Type B pancreatic cell (in vitro differentiated cells): ENCODE measurements around the gene PI4KA. TPM values are rescaled to one million over a fixed set of nuclear protein-coding genes. Genes with fewer than 3 reads are reported as not detected.

Experiments used
- DNase-seq: peaks from one replicate; pipeline ENCODE4 v3.0.0; 2021; ENCODE audit warnings: mixed read lengths; ENCODE audit not compliant: unreplicated experiment; ENCODE audit errors: extremely low spot score
- H3K27ac Mint-ChIP-seq: 2 replicates; pipeline ENCODE4 v1.8.0; 2021; ENCODE audit warnings: mild to moderate bottlenecking, mixed read lengths
- H3K27me3 Mint-ChIP-seq: 2 replicates; pipeline ENCODE4 v1.8.0; 2021; ENCODE audit warnings: mixed read lengths
- H3K36me3 Mint-ChIP-seq: 2 replicates; pipeline ENCODE4 v1.8.0; 2021; ENCODE audit warnings: mixed read lengths
- H3K4me1 Mint-ChIP-seq: one replicate; pipeline ENCODE4 v1.8.0; 2021; ENCODE audit warnings: mixed read lengths; ENCODE audit not compliant: unreplicated experiment
- H3K4me3 Mint-ChIP-seq: 2 replicates; pipeline ENCODE4 v1.8.0; 2021; ENCODE audit warnings: mild to moderate bottlenecking, mixed read lengths
- H3K9me3 Mint-ChIP-seq: 2 replicates; pipeline ENCODE4 v1.8.0; 2021; ENCODE audit warnings: mixed read lengths
- CTCF ChIP-seq: fragments of 200-600 bp; sonication (generic); conservative IDR thresholded peaks from 2 replicates; pipeline ENCODE4 v1.5.0; 2021; ENCODE audit warnings: antibody characterized with exemption, mild to moderate bottlenecking
- long read RNA-seq: library from polyadenylated mRNA; unstranded; transcript quantifications from one replicate; pipeline ENCODE4 v2.0.0, GENCODE V29; 2020
- total RNA-seq: library from RNA; stranded (reverse); gene quantifications from 2 replicates; pipeline ENCODE4 v1.2.1, GENCODE V29; 2021; ENCODE audit warnings: low replicate concordance

The PI4KA gene
- 119 and 120 TPM in 2 replicates for total RNA-seq
- long read RNA-seq, partial matches to known transcripts = 30 of 39 reads
- long read RNA-seq, other reads (novel, unspliced or antisense) = 6 of 39 reads

GRCh38 chr22:20858615-20859416 is at the start of gene PI4KA, which contains the start of gene SNAP29:
Gene PI4KA, minus strand, starts transcription at chr22:20858811. Its CDS starts 86 bp downstream, at chr22:20858725.
Gene SNAP29, plus strand, starts transcription at chr22:20859007. Its CDS starts 104 bp downstream, at chr22:20859111.
- Mint-ChIP-seq H3K4me1 (peaks cover 37% of the 10 kb centered on the region), H3K27ac (peak within 1 kb of the TSS; percentile 77), H3K4me3 (peak within 1 kb of the TSS; percentile 92), H3K9me3 (no peaks in the 10 kb centered on the region), H3K27me3 (no peaks in the 10 kb centered on the region), H3K36me3 (peaks cover 5% of the 10 kb centered on the region)
- peak; percentile 43 for TF ChIP-seq CTCF
- peak; percentile 98 for DNase-seq

- DNase-seq = no peak
- no peak for TF ChIP-seq CTCF
- H3K27ac Mint-ChIP-seq = no peak overlapping the region
- H3K36me3 Mint-ChIP-seq = no peaks in the 10 kb centered on the region
- no peaks in the 10 kb centered on the region for H3K9me3 Mint-ChIP-seq
- H3K4me3 Mint-ChIP-seq = no peak overlapping the region
- H3K4me1 Mint-ChIP-seq = no peaks in the 10 kb centered on the region
- H3K27me3 Mint-ChIP-seq = peaks cover 4% of the 10 kb centered on the region
These were observed 47.8 kb upstream of the PI4KA start for GRCh38 chr22:20906387-20906767.

DNA sequence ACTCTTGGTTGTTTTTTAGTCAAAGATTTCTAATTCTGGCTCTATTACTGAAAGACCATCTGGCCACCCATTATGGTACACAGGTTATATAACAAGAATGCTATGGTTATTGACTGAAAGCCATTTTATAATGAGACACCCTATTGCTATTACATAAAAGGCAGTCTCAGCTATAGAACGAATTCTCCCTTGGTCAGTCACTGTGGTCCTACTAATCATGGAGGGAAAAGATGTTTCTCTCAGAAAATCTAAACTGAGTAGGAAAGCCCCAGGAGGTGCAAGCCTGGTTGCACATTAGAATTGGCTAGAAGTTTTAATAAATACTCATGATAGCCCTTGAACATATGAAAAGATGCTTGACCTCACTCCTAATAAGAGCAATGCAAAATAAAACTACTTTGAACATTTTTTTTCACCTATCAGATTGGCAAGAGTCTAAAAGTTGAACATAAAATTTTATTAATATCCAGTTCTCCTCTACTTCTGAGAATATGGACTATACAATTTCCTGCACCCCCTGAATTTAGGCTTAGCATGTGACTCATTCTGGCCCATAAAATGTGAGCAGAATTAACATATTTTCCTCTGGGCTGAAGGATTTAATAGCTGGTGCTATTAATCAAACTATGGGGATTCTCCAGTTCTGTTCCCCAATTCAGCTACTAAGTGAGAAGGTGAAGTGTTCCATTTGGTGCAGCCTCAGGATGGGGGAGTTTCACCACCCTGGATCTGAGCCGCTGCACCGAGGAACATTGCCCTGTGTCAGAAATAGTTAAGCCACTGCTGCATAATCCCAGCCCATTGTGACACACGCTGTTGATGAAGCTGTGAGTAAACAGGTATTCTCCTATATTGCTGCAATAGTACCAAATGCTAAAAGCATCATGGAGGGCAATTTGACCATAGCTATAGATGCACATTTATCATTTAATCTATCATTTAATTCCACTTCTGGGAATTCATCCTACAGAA is 47.1 kb upstream of the PI4KA start:
- H3K4me3 Mint-ChIP-seq = no peak overlapping the region
- H3K27me3 Mint-ChIP-seq = peaks cover 4% of the 10 kb centered on the region
- no peaks in the 10 kb centered on the region for H3K9me3 Mint-ChIP-seq
- no peaks in the 10 kb centered on the region for H3K36me3 Mint-ChIP-seq
- TF ChIP-seq CTCF = no peak
- no peak overlapping the region for H3K27ac Mint-ChIP-seq
- no peaks in the 10 kb centered on the region for H3K4me1 Mint-ChIP-seq
- no peak for DNase-seq

DNA sequence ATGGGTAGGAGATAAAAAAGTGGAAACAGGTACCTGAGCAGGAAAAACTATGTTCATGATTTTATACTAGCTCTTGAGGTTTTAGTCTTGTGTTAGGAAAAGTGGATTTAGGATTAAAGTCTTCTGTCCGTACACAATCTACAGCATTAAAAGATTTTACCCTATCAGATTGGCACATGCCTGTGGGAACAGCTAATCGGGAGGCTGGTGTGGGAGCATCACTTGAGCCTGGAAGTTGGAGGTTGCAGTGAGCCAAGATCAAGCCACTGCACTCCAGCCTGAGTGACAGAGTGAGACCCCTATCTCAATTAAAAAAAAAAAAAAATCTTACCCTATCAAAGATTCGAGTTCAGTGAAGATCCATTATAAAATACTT is 46.4 kb upstream of the PI4KA start:
- no peak for TF ChIP-seq CTCF
- Mint-ChIP-seq H3K27me3 (peaks cover 4% of the 10 kb centered on the region), H3K4me3 (no peak overlapping the region), H3K9me3 (no peaks in the 10 kb centered on the region), H3K4me1 (no peaks in the 10 kb centered on the region), H3K27ac (no peak overlapping the region), H3K36me3 (no peaks in the 10 kb centered on the region)
- no peak for DNase-seq
